HCEC 1CT (cell line): ENCODE measurements around the gene MAGEF1.
"Not testable (repeated sequence)": the region's sequence is repeated elsewhere in the genome, so short reads cannot be mapped to it uniquely, and the experiment has no call there.

Experiments used
- DNase-seq: peaks from one replicate; pipeline ENCODE4 v3.0.0-alpha.2; 2017

Gene MAGEF1

GRCh38 chr3:184742676-184743135 is 30.8 kb upstream of the MAGEF1 start:
- no peak for DNase-seq

- DNase-seq = no peak
These were observed 30.2 kb upstream of the MAGEF1 start for GRCh38 chr3:184741798-184742675.

DNA sequence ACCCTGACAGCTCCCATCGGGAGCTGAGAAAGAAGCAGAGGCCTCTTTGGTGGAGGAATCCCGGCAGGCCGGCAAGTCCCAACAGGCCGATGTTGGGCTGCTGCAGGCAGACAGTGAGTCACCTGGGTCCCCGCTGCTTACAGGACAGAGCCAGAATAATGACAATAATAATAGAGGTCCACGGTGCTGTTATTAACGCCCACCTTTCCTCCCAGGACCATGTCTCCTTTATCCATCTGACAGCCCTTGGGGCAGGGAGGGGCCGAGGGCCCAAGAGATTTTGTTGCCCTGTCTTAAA is 29.3 kb upstream of the MAGEF1 start:
- no peak for DNase-seq

- peak; percentile 59 for DNase-seq
These were observed 28.8 kb upstream of the MAGEF1 start for GRCh38 chr3:184740509-184741258.

DNA sequence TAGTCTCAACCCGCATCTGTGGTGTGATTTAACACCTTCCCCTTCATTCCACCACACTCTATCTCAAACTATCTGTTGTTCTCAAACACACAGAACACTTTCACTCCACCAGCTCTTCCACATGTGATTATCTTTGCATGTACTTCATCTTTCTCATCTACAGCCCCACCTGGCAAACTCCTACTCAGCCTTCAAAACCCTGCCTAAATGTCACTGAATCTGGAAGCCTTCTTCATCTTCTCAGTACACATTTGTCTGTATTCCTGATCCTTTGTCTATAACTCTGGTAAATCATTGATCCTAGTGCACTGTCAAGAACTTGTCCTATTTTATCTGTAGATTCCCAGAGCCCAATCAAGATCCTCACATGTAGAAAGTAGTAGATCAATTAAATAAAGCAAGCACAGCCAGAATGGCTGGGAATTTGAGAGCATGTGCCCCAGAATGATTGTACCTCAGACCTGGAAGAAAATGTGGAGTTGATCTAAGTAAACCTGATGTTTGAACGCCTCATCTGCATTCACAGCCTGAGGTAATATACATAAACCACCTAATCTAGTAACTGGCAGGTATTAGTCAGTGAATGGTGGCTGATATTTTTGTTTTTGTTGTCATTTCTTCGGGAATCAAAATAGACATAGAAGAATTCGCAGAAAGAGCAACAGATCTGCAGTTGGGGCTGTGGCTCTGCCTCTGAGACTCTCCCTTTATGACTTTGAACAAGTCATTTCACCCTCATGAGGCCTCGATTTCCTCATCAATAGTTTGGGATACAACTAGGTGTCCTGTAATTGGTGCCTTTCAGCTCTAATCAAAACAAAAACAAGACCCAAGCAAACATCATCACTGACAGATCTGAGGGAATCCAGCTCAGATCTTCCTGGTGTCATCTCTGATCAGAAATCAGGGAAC is 28.0 kb upstream of the MAGEF1 start:
- DNase-seq = no peak

GRCh38 chr3:184738982-184739381 is 27.1 kb upstream of the MAGEF1 start:
- no peak for DNase-seq

DNA sequence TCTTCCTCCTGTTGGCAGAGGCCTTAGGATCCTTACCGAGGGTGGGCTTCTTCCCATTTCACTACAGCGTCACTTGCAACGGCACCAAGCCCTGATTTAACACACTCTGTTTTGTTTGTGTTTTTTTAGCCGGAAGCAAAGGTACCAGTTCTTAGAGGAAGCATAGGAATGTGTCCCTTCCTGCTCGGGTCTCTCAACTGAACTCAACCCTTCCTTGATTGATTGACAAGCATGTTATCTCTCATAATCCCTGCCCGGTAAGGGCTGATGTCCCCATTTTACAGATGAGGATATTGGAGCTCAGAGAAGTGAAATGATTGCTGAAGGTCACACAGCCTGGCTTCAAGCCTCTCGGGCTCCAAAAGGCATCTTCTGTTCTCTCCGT is 26.6 kb upstream of the MAGEF1 start:
- DNase-seq = no peak

DNA sequence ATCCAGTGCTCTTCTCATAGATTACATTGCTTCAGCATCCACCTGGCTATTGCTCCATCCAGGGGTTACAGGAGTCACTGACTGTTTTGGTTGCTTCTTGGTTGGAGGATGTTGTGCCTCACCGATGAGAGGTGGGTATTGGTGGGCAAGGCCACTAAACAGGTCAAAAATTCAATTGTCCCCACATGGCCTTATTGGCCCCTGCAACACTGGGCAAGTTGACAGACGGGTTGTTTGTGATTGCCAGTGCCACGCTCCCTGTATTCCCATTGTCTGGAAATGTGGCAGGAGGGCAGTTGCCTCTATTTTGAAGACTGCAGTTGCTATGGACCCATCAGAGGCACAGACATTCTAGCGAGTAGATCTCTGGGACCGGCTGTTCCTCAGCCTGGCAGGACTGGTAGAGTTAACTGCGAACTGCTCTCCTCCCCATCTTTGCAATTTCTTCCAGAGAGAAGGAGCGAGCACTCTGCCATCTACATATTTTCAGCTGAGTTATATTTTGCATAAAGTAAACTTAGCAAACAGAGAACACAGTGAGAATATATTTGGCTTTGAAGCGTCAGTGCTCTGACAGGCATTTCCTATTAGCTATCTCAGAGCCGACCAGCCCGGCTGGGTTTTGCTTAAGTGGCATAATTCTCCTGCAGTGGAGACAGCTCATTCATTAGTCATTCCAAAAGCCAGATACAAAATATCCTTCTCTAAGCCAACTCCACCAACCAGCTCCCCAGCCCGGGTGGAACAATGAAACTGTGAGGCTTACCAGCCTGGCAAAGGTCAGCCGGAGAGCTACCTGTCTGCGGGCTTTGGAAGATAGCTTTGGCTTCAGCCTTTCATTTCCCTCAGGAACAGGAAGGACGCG is 26.0 kb upstream of the MAGEF1 start:
- peak; percentile 57 for DNase-seq

DNA sequence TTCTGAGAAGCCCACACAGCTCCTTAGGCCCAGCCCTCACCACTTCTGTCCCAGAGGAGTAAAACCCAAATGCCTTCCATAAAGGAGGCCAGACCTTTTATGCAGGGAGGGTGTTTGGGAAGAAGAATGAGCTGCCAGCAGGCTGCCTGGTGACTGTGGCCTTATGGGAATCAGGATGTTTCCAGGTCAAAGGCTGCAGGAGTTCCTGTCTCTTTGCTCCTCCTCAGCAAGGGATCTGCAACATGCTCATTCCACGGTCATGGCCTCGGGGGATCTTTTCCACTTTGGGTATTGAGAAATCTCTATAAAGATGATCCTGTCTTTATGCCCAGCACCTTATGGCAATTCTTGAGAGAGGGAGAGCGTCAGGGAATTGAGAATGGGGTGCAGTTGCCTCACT is 25.2 kb upstream of the MAGEF1 start:
- DNase-seq = no peak

DNA sequence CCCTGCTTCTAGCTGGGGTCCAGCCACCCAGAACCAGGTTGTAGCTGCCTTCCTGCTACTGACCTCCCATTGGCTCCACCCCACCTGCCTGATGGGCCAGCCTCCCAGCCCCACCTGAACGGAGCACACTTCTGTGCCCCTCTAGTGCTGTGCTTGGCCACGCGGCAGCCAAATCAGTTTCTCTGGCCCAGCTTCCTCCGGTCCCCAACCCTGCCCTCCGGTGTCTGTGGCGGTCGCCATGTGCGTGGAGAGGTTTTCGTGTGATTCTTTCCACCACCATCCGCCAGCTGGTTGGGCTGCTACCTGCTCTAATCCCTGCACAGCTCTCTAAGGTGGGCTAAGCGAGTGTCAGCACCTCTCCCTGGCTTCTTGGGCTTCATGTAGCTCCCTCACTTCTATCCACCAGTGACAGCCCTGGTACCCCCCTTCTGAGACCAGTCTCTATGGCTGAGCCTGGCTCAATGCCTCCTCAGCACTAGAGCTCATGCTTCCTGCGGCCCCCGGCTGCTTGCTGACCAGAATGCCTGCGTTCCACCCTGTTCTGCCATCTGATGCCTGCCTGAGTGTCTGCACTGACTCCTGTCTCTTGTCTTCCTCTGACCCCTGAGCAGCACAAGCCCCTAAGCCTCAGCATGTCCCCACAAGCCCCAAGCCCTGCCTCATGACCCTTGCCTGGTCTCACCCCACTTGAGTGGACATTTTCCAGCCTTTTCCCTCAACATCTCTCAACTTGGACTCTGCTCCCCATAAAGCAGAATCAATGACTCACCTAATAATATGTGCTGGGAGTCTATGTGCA is 23.2 kb upstream of the MAGEF1 start:
- DNase-seq = no peak

DNA sequence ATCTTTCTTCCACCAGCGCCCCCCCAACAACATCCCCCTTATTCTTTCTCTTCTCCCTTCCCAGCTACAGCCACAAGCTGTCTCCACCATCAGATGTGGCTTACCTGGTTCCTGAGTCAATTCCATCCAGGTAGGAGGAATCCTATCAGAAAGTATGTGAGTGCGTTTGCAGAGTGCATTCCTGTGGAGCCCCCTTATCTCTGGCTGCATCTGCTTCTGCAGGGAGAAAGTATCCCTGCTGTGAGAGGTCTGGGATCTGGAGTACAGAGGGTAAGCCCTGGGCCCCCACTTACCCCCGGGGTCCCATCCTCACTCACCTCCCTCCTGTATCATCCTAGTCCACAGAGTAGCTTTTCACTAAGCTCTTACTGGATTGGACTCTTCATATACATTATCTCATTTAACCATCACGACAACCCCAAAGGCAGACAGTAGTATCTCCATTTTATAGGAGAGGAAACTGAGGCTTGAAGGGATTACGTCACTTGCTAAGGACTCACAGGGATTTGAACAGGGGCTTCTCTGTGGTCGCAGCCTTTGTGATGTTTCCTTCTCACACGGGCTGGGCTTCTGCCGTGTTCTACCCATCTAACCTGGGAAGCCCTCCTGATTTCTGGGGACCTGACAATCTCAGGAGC is 22.2 kb upstream of the MAGEF1 start:
- no peak for DNase-seq

- no peak for DNase-seq
These were observed 21.3 kb upstream of the MAGEF1 start for GRCh38 chr3:184733181-184733580.

GRCh38 chr3:184731786-184732537 is 20.1 kb upstream of the MAGEF1 start:
- DNase-seq = no peak

GRCh38 chr3:184730924-184731323 is 19.1 kb upstream of the MAGEF1 start:
- no peak for DNase-seq

DNA sequence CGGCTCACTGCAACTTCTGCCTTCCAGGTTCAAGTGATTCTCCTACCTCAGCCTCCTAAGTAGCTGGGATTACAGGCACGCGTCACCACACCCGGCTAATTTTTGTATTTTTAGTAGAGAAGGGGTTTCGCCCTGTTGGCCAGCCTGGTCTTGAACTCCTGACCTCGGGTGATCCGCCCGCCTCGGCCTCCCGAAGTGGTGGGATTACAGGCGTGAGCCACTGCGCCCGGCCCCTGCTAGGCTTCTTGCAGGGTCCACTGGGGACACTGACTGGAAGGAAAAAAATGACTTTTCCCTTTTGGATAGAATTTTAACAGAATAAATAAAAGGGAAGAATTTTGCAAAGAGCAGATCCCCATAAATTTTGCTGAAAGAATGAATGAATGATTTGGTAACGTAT is 17.3 kb upstream of the MAGEF1 start:
- not testable (repeated sequence) for DNase-seq

DNA sequence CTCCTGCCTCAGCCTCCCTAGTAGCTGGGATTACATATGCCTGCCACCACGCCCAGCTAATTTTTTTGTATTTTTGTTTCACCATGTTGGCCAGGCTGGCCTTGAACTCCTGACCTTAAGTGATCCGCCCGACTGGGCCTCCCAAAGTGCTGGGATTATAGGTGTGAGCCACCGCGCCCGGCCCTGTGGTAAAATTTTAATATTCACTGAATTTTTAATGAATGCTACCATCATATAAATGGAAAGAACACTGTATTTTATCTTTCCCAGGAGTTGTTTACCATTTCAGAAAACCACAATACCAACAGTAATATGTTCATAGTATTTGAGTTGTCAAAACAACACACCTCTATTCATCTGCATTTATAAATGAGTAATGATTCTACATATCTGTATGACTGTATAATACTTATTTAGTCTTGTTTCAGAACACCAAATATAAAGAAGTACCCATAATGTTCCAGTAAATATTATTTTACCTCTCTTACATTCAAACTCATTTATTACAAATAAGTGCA is 16.2 kb upstream of the MAGEF1 start:
- DNase-seq = no peak

DNA sequence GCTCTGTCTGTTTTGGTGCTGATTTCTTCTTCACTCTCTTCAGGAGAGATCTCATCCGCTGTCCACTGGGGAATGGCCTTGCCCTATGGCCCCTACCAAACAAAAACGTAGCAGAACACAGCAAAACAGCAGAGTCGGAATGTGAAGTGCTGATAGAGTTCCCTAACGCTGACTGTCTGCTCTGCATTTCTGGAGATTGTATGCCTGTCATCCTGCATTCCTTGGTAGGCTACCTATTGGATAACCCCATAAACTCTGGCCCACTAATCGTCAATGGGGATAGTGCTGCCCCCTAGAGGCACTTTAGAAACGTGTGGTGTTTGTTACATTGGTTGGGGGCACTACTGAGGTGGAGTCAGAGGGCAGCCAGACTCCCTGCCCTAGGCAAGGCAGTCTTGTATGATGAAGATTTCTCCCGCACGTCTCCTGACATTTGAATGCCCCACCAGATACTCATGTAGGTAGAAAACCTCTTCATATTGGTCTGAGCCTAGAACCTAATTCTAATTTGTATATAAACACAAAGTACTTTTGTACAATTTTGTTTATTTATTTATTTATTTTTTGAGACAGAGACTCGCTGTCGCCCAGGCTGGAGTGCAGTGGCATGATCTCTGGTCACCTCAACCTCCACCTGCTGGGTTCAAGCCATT is 15.6 kb upstream of the MAGEF1 start:
- peak; percentile 51 for DNase-seq

- no peak for DNase-seq
These were observed 14.6 kb upstream of the MAGEF1 start for GRCh38 chr3:184726497-184726896.

DNA sequence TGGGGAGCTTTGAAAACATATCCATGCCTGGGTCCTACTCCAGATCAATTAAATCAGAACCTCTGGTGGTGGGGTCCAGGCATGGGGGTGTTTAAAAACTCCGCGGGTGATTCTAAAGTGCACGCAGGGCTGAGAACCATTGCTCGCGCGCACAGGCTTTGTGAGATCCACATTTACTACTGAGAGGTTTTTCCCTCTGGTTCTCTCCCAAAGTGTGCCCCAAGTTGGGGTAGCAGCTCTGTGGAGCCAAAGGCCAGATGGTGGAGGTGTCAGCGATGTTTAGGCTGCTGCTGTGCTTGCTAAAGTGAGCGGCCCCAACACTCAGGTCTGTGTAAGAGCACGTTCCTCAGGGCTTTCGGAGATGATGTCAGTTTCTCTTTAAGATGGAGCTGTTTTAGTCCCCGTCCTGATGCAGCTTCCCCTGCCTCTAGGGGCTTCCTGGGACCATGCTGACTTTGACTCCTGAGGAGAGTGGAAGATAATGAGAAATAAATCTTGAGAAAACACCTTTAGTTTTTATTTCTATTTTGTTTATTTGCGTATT is 13.4 kb upstream of the MAGEF1 start:
- no peak for DNase-seq
